GM12801 (cell line): Measurements from ENCODE around the gene CLEC16A.

Experiments
- CTCF ChIP-seq: IDR thresholded peaks from one replicate; pipeline ENCODE4 v1.5.1; 2011; ENCODE audit warnings: control low read depth; ENCODE audit not compliant: insufficient read length; ENCODE audit errors: extremely low read depth

Gene CLEC16A

GRCh38 chr16:11191665-11192064, 247.3 kb downstream of the CLEC16A start:
- no peak for TF ChIP-seq CTCF

GRCh38 chr16:11193494-11193893, 249.1 kb downstream of the CLEC16A start:
- no peak for TF ChIP-seq CTCF

GRCh38 chr16:11194913-11195312, 250.5 kb downstream of the CLEC16A start:
- no peak for TF ChIP-seq CTCF

GRCh38 chr16:11196286-11196828, 252.0 kb downstream of the CLEC16A start:
- no peak for TF ChIP-seq CTCF

GRCh38 chr16:11198375-11198774, 254.0 kb downstream of the CLEC16A start:
- no peak for TF ChIP-seq CTCF

- no peak for TF ChIP-seq CTCF
These were observed 254.5 kb downstream of the CLEC16A start for GRCh38 chr16:11198828-11199227.

GRCh38 chr16:11200592-11200991, 256.2 kb downstream of the CLEC16A start:
- no peak for TF ChIP-seq CTCF
